Chondrocyte (in vitro differentiated cells): Measurements from ENCODE around the gene NECAB3. TPM values are rescaled to one million over a fixed set of nuclear protein-coding genes. Genes with fewer than 3 reads are reported as not detected.

ENCODE experiments used
- DNase-seq: peaks from one replicate; pipeline ENCODE4 v3.0.0; 2021; ENCODE audit warnings: mixed read lengths, low spot score
- H3K27ac Mint-ChIP-seq: one replicate; pipeline ENCODE4 v1.8.0; 2021; ENCODE audit warnings: mild to moderate bottlenecking, moderate library complexity, mixed read lengths; ENCODE audit not compliant: unreplicated experiment
- H3K27me3 Mint-ChIP-seq: 2 replicates; pipeline ENCODE4 v1.8.0; 2021; ENCODE audit warnings: low read depth, mixed read lengths
- H3K36me3 Mint-ChIP-seq: 2 replicates; pipeline ENCODE4 v1.8.0; 2021; ENCODE audit warnings: low read depth, mixed read lengths
- H3K4me1 Mint-ChIP-seq: 2 replicates; pipeline ENCODE4 v1.8.0; 2021; ENCODE audit warnings: low read depth, mild to moderate bottlenecking, mixed read lengths
- H3K4me3 Mint-ChIP-seq: one replicate; pipeline ENCODE4 v1.8.0; 2021; ENCODE audit warnings: mild to moderate bottlenecking, moderate library complexity, mixed read lengths; ENCODE audit not compliant: unreplicated experiment
- H3K9me3 Mint-ChIP-seq: 2 replicates; pipeline ENCODE4 v1.8.0; 2021; ENCODE audit warnings: low read depth, mixed read lengths
- total RNA-seq: library from RNA; stranded (reverse); gene quantifications from 3 replicates; pipeline ENCODE4 v1.2.1, GENCODE V29; 2021
- TF ChIP-seq, protein P1 (sequence below): fragments of 200-600 bp; sonication (generic); IDR thresholded peaks from 2 replicates; pipeline ENCODE4 v1.5.0; 2021; ENCODE audit warnings: antibody characterized with exemption, mild to moderate bottlenecking, moderate library complexity

NECAB3 gene
- total RNA-seq, 1 donor from 2014 or later: 32.5 TPM

DNA sequence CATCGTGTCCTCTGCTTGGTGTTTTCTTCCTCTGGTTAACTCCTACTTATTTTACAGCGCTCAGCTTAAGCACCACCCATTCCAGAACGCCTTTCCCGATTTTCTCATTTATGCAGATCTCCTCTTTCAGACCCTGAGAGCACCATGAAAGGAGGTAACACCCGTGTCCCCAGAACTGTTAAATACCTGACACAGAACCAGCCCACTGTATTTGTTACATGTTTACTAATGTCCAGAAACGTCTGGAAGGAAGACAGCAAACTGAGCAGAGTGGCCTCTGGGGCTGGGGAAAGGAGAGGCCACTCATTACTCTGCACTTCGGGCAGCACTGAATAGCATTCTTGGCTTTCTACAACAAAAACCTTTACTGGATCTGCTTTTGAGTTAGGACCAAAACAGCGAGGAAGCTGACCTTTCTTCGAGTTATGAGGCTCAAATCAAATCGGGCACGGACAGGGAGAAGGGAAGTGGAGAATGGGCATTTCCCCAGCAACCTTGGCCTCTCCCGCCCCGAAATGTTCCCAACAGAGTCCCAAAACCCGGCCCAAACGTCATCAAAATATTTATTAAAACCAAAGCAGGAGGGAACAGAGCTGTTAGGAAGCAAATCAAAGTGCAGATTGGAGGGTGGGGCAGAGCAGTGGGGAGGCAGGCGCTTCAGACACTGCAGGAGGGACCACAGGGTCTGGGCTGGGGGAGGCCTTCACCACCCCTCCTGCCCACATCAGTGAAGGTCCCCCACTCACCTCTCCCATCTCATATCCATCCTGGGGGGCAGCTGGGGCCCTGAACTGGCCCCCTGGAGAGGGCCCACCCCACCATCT is 1.1 kb upstream of the NECAB3 start:
- TF ChIP-seq, protein P1, sequence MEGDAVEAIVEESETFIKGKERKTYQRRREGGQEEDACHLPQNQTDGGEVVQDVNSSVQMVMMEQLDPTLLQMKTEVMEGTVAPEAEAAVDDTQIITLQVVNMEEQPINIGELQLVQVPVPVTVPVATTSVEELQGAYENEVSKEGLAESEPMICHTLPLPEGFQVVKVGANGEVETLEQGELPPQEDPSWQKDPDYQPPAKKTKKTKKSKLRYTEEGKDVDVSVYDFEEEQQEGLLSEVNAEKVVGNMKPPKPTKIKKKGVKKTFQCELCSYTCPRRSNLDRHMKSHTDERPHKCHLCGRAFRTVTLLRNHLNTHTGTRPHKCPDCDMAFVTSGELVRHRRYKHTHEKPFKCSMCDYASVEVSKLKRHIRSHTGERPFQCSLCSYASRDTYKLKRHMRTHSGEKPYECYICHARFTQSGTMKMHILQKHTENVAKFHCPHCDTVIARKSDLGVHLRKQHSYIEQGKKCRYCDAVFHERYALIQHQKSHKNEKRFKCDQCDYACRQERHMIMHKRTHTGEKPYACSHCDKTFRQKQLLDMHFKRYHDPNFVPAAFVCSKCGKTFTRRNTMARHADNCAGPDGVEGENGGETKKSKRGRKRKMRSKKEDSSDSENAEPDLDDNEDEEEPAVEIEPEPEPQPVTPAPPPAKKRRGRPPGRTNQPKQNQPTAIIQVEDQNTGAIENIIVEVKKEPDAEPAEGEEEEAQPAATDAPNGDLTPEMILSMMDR: no peak
- H3K9me3 Mint-ChIP-seq: no peaks in the 10 kb centered on the region
- H3K4me3 Mint-ChIP-seq: peak overlapping the region; percentile 57
- peak overlapping the region; percentile 71 for H3K27ac Mint-ChIP-seq
- peaks cover 46% of the 10 kb centered on the region for H3K4me1 Mint-ChIP-seq
- H3K36me3 Mint-ChIP-seq: peaks cover 5% of the 10 kb centered on the region
- H3K27me3 Mint-ChIP-seq: no peaks in the 10 kb centered on the region
- DNase-seq: no peak

DNA sequence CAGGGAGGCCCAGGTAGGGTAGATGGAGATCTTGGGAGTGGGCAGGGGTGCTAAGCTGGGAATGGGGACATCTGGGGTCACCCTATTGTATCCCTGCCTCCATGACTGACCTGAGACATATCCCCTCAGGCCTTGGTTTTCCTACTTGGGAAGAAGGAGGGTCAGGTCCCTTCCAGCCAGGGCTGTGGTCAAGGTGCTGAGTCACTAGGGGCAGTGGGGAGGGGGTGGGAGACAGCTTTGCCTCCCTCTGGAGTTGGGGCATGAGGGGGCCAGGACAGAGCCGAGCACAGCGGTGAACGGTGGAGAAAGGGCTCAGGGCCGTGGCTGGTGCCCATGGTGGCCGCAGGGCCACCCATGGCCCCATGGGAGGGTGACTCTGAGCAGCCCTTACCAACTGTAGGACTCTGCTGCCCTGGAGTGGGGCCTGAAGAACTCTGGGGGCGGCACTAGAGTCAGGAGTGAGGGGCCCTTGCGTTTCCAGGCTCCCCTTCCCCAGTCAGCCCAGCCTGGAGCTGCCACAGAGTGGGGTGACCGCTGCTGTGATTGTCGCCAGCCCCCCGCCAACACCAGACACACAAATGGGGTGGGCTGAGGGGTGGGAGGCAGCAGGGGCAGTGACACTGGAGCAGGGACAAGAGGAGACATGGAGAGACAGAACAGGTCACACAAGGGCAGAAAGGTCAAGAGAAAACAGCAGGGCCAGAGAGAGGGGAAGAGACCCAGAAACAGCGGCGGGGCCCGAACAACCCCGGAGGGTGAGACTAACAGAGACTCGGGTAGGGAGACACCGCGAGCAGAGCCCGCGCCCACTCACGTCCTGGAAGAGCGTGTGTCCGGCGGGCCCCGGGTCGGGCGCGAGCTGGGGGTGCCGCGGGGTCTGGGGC is 576 bp downstream of the NECAB3 start:
- peaks cover 10% of the 10 kb centered on the region for H3K36me3 Mint-ChIP-seq
- H3K27ac Mint-ChIP-seq: peak overlapping the region; percentile 76
- DNase-seq: no peak
- H3K9me3 Mint-ChIP-seq: no peaks in the 10 kb centered on the region
- peak overlapping the region; percentile 91 for H3K4me3 Mint-ChIP-seq
- H3K27me3 Mint-ChIP-seq: no peaks in the 10 kb centered on the region
- H3K4me1 Mint-ChIP-seq: peaks cover 45% of the 10 kb centered on the region
- TF ChIP-seq, protein P1: no peak

DNA sequence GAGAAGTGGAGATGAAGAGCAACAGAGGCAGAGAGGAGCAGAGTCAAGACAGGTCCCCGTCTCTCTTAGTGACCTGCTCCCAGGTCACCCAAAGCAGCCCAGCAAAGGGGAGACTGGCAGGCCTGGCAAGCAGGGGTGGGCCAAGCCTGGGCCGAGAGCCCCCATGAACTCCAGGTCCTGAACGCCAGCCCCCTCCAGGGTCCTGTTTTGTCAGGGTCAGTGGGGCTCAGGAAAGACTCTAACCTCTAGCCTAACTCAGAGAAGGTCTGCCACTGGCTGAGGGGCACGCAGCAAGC is 1.2 kb downstream of the NECAB3 start:
- H3K4me3 Mint-ChIP-seq: peak overlapping the region; percentile 91
- H3K27me3 Mint-ChIP-seq: no peaks in the 10 kb centered on the region
- H3K4me1 Mint-ChIP-seq: peaks cover 50% of the 10 kb centered on the region
- TF ChIP-seq, protein P1: no peak
- peaks cover 12% of the 10 kb centered on the region for H3K36me3 Mint-ChIP-seq
- H3K9me3 Mint-ChIP-seq: no peaks in the 10 kb centered on the region
- H3K27ac Mint-ChIP-seq: peak overlapping the region; percentile 76
- DNase-seq: no peak

DNA sequence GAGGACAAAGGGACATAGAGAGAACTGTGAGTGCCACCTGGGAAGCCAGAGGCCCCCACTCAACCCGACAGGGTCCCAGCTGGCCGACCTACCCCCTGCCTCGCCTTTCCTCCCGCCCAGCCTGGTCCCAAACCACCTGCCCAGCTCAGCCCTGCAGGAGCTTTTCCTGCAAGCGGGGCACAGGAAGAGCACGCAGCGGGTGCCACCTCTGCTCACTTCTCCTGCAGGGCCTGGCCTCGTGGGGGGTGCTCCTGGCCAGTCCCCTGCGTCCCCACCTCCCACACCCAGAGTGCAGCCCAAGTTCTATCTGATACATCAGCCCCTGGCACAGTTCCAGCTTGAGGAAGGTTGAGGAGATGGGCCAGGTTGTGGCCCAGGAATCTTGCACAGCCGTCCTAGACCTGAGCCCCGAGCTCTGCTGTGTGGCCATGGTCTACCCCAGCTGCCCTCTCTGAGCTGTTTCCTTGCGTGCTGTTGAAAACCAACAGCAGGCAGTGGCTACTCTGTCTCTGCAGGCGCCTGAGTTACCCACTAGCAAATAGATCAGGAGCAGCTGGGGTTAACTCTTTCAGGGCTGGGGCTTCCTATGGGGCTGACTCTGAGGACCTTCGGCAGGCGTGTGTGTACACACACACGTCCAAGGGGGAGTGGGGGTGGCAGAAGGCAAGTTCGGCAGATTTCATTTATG is 1.7 kb downstream of the NECAB3 start:
- peaks cover 51% of the 10 kb centered on the region for H3K4me1 Mint-ChIP-seq
- peak overlapping the region; percentile 91 for H3K4me3 Mint-ChIP-seq
- H3K27ac Mint-ChIP-seq: peak overlapping the region; percentile 69
- H3K9me3 Mint-ChIP-seq: no peaks in the 10 kb centered on the region
- peaks cover 12% of the 10 kb centered on the region for H3K36me3 Mint-ChIP-seq
- DNase-seq: no peak
- TF ChIP-seq, protein P1: no peak
- no peaks in the 10 kb centered on the region for H3K27me3 Mint-ChIP-seq
